Thoracic aorta (tissue), 2 donors: ENCODE measurements around the gene RPS24. TPM values are rescaled to one million over a fixed set of nuclear protein-coding genes. Genes with fewer than 3 reads are reported as not detected.

ENCODE experiments used
- ATAC-seq: fragments of 150-250 bp; one replicate; pipeline ENCODE4 v1.8.0; 2017; ENCODE audit warnings: low read depth; ENCODE audit not compliant: insufficient number of reproducible peaks, low FRiP score
- DNase-seq: peaks from one replicate; pipeline ENCODE4 v3.0.0-alpha.2; 2020; ENCODE audit warnings: low spot score
- H3K27ac ChIP-seq, 2 donors: fragments of 200-600 bp; sonication (generic); 1 replicate in 1 of 2; 2 replicates in 1 of 2; pipeline ENCODE4 v1.5.1; 2016; ENCODE audit warnings: mild to moderate bottlenecking in 2 of 2, moderate library complexity in 2 of 2
- H3K27me3 ChIP-seq: fragments of 200-600 bp; sonication (generic); replicated peaks from 2 replicates; pipeline ENCODE4 v1.6.0; 2016; ENCODE audit warnings: mild to moderate bottlenecking; ENCODE audit not compliant: insufficient read depth
- H3K36me3 ChIP-seq: fragments of 200-600 bp; sonication (generic); one replicate; pipeline ENCODE4 v1.5.1; 2016
- H3K4me1 ChIP-seq, 2 donors: fragments of 200-600 bp; sonication (generic); 1 replicate in 1 of 2; 2 replicates in 1 of 2; pipeline versions ENCODE4 v1.5.1 to v1.6.0; 2016; ENCODE audit warnings: low read depth in 2 of 2, mild to moderate bottlenecking in 1 of 2; ENCODE audit not compliant: control insufficient read depth in 1 of 2
- H3K4me3 ChIP-seq: fragments of 200-600 bp; sonication (generic); 2 replicates; pipeline ENCODE4 v1.5.1; 2016; ENCODE audit warnings: mild to moderate bottlenecking
- H3K9me3 ChIP-seq: fragments of 200-600 bp; sonication (generic); 2 replicates; pipeline ENCODE4 v1.5.1; 2016
- CTCF ChIP-seq: fragments of 200-600 bp; sonication (generic); IDR thresholded peaks from one replicate; pipeline ENCODE4 v1.5.1; 2019; ENCODE audit warnings: antibody characterized with exemption
- total RNA-seq, 2 donors: library from RNA; depleted of rRNA; stranded (reverse); fragments of >200 nt; gene quantifications; one replicate each; pipeline versions ENCODE4 v1.1.0 to v1.2.3, GENCODE V29; 2016

The RPS24 gene
- 1,000 to 10,000 TPM; 1,219 to 1,252 TPM for total RNA-seq

DNA sequence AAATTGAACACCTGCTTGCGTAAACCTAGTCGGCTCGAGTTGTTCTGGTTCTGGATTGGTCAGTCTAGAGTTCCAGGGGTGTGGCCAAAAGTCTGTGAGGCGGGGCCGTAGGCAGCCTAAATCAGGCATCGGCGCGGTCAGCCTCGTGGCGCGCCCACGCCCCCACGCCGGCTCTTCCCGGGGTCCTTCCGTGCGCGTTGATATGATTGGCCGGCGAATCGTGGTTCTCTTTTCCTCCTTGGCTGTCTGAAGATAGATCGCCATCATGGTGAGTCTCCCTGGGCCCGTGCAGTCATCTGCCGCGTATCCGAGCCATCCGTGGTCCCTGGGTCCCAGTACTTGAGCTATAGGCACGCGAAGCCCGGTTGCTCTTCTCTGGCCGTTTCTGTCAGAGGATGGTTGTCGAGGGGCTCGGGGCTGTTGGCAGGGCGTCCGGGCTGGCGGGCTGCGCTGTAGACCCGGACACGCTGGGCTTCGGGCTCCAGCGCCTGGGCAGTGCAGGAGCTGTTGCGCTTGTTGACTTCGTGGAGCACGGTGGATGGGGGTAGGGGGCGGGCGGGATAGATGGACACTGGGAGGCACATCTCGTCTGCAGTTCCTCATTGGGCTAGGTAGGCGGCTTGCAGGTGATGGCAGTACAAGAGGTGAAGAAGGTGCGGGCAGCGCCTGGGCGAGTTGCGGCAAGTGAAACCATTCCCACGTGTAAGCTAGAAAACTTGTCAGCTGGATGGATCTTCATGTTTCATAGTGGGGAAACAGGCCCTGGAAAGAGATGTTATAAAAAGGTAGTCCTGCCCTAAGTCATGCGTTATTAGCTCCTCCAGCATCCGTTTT, at the start of gene RPS24:
Gene RPS24, plus strand, starts transcription at position 227 of the 834 bp plus-strand sequence. Its CDS starts 39 bp downstream, at position 266.
- ATAC-seq (peak; percentile 75), DNase-seq (peak; percentile 88)
- Histone ChIP-seq H3K4me1 (peaks cover 10 to 45% of the 10 kb centered on the region in 2 donors), H3K9me3 (no peaks in the 10 kb centered on the region), H3K27me3 (no peaks in the 10 kb centered on the region), H3K4me3 (peak within 1 kb of the TSS; percentile 78), H3K27ac (peak within 1 kb of the TSS; percentile 16 to 49), H3K36me3 (peaks cover 28% of the 10 kb centered on the region)
- no peak for TF ChIP-seq CTCF

DNA sequence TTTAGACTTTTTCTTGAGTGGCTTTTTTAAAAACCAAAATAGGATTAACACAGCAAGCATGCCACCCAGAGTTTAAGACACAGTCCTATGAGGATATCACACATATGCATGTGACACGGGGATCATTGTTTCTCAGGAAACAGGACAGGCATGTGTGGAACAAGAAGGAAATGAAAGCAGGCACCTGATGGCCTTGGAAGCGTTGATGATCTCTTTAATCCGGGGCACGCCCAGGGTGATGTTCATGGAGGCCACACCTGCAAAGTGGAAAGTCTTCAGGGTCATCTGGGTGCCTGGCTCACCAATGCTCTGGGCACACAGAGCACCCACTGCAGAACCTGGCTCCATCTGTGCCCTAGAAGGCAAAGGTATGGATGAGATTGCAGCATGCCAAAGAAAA, 48.7 kb upstream of the RPS24 start:
- peaks cover 48% of the 10 kb centered on the region for H3K36me3 ChIP-seq

DNA sequence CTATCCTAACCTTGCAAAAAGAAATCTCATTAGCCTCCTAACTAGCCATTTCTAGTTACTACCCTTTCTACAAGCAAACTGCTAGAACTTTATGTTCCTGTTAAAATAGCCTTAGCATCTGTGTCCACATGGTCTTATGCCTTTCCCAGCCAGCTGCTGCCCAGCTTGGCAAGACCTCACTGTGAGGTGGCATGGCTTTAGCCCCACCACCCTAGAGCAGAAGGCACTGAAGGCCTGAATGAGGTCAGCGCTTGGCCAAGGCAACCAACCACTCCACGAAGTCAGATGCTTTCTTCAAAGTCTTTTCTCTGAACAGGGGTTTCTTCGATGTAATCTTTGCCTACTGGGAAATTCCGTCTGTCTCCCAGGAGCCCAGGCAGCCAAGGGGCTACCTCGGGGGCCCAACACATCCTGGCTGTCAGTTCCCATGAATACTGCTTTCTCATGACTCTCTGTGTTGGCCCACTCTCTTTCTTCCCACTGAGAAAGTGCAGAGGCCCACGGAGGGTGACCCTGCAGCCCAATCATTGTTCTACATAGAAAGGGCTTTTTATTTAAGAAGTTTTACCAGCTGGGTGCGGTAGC, 45.9 kb upstream of the RPS24 start:
- Histone ChIP-seq H3K27ac (peak overlapping the region; percentile 92 to 96), H3K27me3 (no peaks in the 10 kb centered on the region), H3K4me1 (peaks cover 18 to 38% of the 10 kb centered on the region in 2 donors), H3K36me3 (peaks cover 31% of the 10 kb centered on the region), H3K4me3 (no peak overlapping the region), H3K9me3 (no peaks in the 10 kb centered on the region)
- ATAC-seq (peak; percentile 44), DNase-seq (peak; percentile 35)
- TF ChIP-seq CTCF, result no peak

More for the DNA sequence above, 48.7 kb upstream of the RPS24 start:
- H3K4me1 ChIP-seq, result peaks cover 18 to 38% of the 10 kb centered on the region in 2 donors
- no peak overlapping the region for H3K27ac ChIP-seq
- H3K9me3 ChIP-seq, result no peaks in the 10 kb centered on the region
- no peak for TF ChIP-seq CTCF
- H3K4me3 ChIP-seq, result no peak overlapping the region
- no peaks in the 10 kb centered on the region for H3K27me3 ChIP-seq
- no peak for DNase-seq
- no peak for ATAC-seq

DNA sequence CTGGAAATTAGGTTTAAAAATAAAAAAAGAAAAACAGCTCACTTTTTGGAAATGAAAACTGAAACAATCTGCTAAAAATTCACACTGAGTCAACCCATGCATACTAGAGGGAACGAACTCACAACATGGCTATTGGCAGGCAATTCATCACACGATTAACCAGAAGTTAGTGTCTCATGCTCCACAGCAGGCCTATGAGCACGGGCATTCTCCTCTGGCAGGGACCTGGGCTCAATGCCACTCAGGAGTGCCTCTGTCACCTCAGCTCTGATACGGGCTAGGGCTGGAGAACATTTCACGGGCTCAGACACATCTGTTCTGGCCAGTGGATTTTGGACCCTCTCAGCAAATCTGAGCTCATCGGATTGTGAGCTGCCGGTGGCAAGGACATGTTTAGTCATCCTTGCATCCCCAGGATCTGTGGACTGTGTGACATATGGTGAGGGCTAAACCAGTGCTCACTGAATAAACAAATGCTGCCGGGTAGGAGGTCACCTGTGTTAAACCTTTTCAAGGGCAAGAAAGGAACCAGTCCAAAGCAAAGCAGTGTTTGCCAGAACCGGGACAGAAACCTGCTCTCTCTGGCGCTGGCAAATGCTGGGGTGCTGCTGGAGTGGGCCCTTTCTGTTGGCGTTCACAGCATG, 44.5 kb upstream of the RPS24 start:
- peak; percentile 76 for ATAC-seq

More for the DNA sequence above, 44.5 kb upstream of the RPS24 start:
- Histone ChIP-seq H3K9me3 (no peaks in the 10 kb centered on the region), H3K27me3 (no peaks in the 10 kb centered on the region), H3K4me1 (peaks cover 18 to 38% of the 10 kb centered on the region in 2 donors), H3K4me3 (no peak overlapping the region), H3K36me3 (peaks cover 32% of the 10 kb centered on the region), H3K27ac (peak overlapping the region; percentile 92 to 96)
- TF ChIP-seq CTCF, result no peak
- peak; percentile 57 for DNase-seq
